ENCODE results near the gene DCST1. TPM values are rescaled to one million over a fixed set of nuclear protein-coding genes. Genes with fewer than 3 reads are reported as not detected.

DCST1 gene
- total RNA-seq, 2 donors from 2014 or later: not detected

- Histone ChIP-seq H3K27me3 (no peaks in the 10 kb centered on the region), H3K27ac (peak overlapping the region in 1 of 4 donors; percentile 8), H3K9me3 (no peaks in the 10 kb centered on the region), H3K4me3 (no peak overlapping the region), H3K4me1 (peaks cover 31% of the 10 kb centered on the region), H3K36me3 (replicated peaks in 1 of 2; ENCODE audit: insufficient read depth in 1 of 2, low read depth in 2 of 2) (peaks cover 0 to 5% of the 10 kb centered on the region in 2 donors)
- DNase-seq (no peak), ATAC-seq (no peak)
- WGBS, 2 donors: 71 to 78% methylated on average over 11 of the region's 11 CpGs
- intact Hi-C loops (cut with DNase I): no loop called here
- TF ChIP-seq POLR2A (IDR thresholded peaks at IDR 0.05) (no peak), CTCF (IDR thresholded peaks at IDR 0.05) (no peak)
Observed at GRCh38 chr1:155019377-155020245, 14.0 kb upstream of the DCST1 start.

DNA sequence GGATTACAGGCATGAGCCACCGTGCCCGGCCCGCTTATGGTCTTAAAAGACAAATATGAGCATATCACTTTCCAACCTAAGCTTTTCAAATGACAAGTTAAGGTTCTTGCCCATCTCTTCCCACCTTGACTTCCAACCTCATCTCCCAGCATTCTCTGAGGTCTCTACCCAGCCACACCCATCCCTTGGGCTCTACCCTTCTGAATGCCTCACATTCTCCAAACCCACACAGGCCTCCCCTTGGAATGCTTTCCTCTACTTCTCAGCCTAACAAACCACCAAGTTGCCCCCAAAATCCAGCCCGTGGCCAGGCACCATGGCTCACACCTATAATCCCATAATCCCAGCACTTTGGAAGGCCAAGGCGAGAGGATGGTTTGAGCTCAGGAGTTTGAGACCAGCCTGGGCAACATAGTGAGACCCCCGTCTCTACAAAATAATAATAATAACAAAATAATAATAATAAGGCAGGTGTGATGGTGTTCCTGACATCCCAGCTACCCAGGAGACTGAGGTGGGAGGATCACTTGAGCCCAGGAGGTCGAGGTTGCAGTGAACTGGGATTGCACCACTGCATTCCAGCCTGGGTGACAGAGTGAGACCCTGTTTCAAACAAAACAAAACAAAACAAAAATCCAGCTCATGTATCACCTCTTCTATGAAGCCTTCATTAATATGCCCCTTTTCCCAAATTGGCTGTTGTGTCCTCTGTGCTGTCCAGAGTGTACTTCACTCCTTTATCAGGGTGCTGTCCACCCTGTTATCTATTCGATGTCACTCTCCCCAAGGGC lies 11.3 kb upstream of the DCST1 start:
- Histone ChIP-seq H3K27ac (peak overlapping the region in 2 of 4 donors; percentile 14 to 46), H3K27me3 (no peaks in the 10 kb centered on the region), H3K4me1 (peaks cover 27% of the 10 kb centered on the region), H3K36me3 (replicated peaks in 1 of 2; ENCODE audit: insufficient read depth in 1 of 2, low read depth in 2 of 2) (no peaks in the 10 kb centered on the region), H3K9me3 (no peaks in the 10 kb centered on the region), H3K4me3 (no peak overlapping the region)
- DNase-seq: no peak
- 71 to 84% methylated on average over 8 of the region's 8 CpGs for WGBS, 2 donors
- no peak for TF ChIP-seq CTCF (IDR thresholded peaks at IDR 0.05)
- intact Hi-C loops (cut with DNase I): no loop called here
- no peak for ATAC-seq

DNA sequence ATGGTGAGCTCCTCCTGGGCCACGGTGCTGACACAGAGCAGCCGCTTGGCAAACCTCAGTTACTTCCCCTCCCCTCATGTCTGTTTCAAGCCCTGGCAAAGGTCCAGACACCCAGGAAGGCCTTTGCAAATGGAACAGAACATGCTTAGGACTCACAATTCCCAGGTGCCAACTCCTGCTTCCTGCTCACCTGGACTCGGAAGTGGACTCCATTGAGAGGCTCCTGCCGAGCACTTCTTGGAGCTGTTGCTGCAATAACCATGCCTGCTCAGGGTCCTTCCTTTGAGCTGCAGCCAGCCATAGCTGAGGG lies 10.7 kb upstream of the DCST1 start:
- DNase-seq (peak in 3 of 4 donors; percentile 44 to 64 (median 49)), ATAC-seq (peak; percentile 10)
- Histone ChIP-seq H3K27me3 (no peaks in the 10 kb centered on the region), H3K4me3 (no peak overlapping the region), H3K27ac (peak overlapping the region in 2 of 4 donors; percentile 14 to 46), H3K4me1 (peaks cover 22% of the 10 kb centered on the region), H3K36me3 (replicated peaks in 1 of 2; ENCODE audit: insufficient read depth in 1 of 2, low read depth in 2 of 2) (no peaks in the 10 kb centered on the region), H3K9me3 (no peaks in the 10 kb centered on the region)
- intact Hi-C loops (cut with DNase I): no loop called here
- TF ChIP-seq CTCF (IDR thresholded peaks at IDR 0.05): no peak
- TF ChIP-seq POLR2A (IDR thresholded peaks at IDR 0.05): no peak
- WGBS, 2 donors: 31 to 34% methylated on average over 2 to 4 of the region's 4 CpGs

DNA sequence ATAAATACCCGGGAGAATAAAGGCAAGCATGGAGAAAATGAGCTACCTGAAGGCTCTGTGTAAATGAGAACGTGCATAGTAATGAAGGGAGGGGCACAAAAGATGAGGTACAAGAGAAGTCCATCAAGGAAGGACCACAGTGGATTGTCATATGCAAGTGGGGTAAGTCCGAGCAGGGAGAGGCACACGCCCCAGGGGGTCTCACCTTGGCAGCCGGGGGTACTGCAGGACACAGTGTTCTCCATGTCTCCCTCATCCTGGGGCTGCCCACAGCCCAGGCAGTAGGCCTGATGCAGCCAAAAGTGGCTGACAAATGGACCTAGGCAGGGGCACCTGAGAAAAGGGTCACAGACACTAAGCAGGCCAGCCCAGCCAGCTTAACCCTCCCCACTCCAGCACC lies 10.0 kb upstream of the DCST1 start:
- H3K4me3 ChIP-seq: no peak overlapping the region
- H3K36me3 ChIP-seq (replicated peaks in 1 of 2; ENCODE audit: insufficient read depth in 1 of 2, low read depth in 2 of 2): no peaks in the 10 kb centered on the region
- 74 to 76% methylated on average over 5 of the region's 5 CpGs for WGBS, 2 donors
- peaks cover 17% of the 10 kb centered on the region for H3K4me1 ChIP-seq
- ATAC-seq (no peak), DNase-seq (no peak)
- no peaks in the 10 kb centered on the region for H3K27me3 ChIP-seq
- no peak for TF ChIP-seq POLR2A (IDR thresholded peaks at IDR 0.05)
- H3K9me3 ChIP-seq: no peaks in the 10 kb centered on the region
- H3K27ac ChIP-seq: no peak overlapping the region
- intact Hi-C loops (cut with DNase I): no loop called here

DNA sequence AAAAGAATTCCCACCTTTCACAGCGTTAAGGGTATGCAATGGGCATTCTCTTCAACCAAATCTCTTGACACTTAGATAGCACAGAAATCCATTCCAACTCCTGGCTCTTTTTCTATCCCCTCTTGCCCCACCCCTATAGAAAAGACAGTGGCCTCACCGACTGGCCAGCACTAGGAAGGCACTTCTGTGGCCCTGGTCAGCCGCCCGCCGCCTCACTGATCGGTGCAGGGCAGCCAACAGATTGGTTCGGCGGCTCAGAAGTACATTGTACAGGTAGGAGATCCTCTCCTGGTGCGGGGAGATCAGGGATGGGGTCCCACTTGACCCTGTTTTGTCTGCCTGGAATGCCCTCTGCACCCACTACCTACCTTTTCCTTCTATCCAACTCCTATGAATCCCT lies 9.3 kb upstream of the DCST1 start:
- Histone ChIP-seq H3K9me3 (no peaks in the 10 kb centered on the region), H3K4me3 (no peak overlapping the region), H3K27me3 (no peaks in the 10 kb centered on the region), H3K27ac (no peak overlapping the region), H3K36me3 (replicated peaks in 1 of 2; ENCODE audit: insufficient read depth in 1 of 2, low read depth in 2 of 2) (no peaks in the 10 kb centered on the region), H3K4me1 (peaks cover 17% of the 10 kb centered on the region)
- intact Hi-C loops (cut with DNase I): no loop called here
- TF ChIP-seq CTCF (IDR thresholded peaks at IDR 0.05): no peak
- TF ChIP-seq POLR2A (IDR thresholded peaks at IDR 0.05): no peak
- ATAC-seq (no peak), DNase-seq (no peak)
- WGBS, 2 donors: 82 to 89% methylated on average over 9 of the region's 9 CpGs

Measured in body of pancreas (tissue), 4 donors.